PC-3 (cell line): Measurements from ENCODE around the gene KCNK6. TPM values are rescaled to one million over a fixed set of nuclear protein-coding genes. Genes with fewer than 3 reads are reported as not detected.

Experiments
- ATAC-seq: fragments of 200-7000 bp; cut with Tn5 transposase; 2 replicates; pipeline ENCODE4 v1.9.1; 2020; ENCODE audit warnings: mild to moderate bottlenecking, moderate library complexity
- BruUV-seq: library from RNA; stranded (reverse); fragments of 400-500 nt; replicated peaks from 2 replicates; lab custom pipeline; 2021; lab: Mats Ljungman, UMichigan
- CTCF ChIA-PET: fragments of 300-600 bp; sonication (Branson Sonifier 250); formaldehyde crosslinking; loops from one replicate; lab custom pipeline; 2022; ENCODE audit warnings: antibody characterized with exemption; lab: Charles Lee
- POLR2A ChIA-PET: fragments of 300-600 bp; sonication (Branson Sonifier 250); formaldehyde crosslinking; loops from one replicate; lab custom pipeline; 2022; ENCODE audit warnings: antibody characterized with exemption; ENCODE audit not compliant: unreplicated experiment; lab: Charles Lee
- DNase-seq: peaks from one replicate; pipeline ENCODE4 v3.0.0-alpha.2; 2015
- H2AFZ ChIP-seq: fragments of 300-600 bp; sonication (generic); 2 replicates; pipeline ENCODE4 v1.6.0; 2016; ENCODE audit warnings: antibody characterized with exemption, low read length
- H3F3A ChIP-seq: fragments of 300-600 bp; sonication (generic); one replicate; pipeline ENCODE4 v1.6.0; 2017; ENCODE audit warnings: antibody characterized with exemption, low read length, control low read depth, mild to moderate bottlenecking; ENCODE audit not compliant: unreplicated experiment
- H3K27ac ChIP-seq: fragments of 300-600 bp; sonication (generic); 2 replicates; pipeline ENCODE4 v1.5.1; 2016; ENCODE audit warnings: mild to moderate bottlenecking, low read length
- H3K27me3 ChIP-seq: fragments of 300-600 bp; sonication (generic); 2 replicates; pipeline ENCODE4 v1.6.1; 2016; ENCODE audit warnings: low read length, mixed read lengths
- H3K36me3 ChIP-seq: fragments of 300-600 bp; sonication (generic); 2 replicates; pipeline ENCODE4 v1.6.1; 2016; ENCODE audit warnings: low read depth, mixed run types, low read length, mixed read lengths
- H3K4me1 ChIP-seq: fragments of 300-600 bp; sonication (generic); 2 replicates; pipeline ENCODE4 v1.5.1; 2016; ENCODE audit warnings: low read length; ENCODE audit not compliant: insufficient read depth
- H3K4me2 ChIP-seq: fragments of 300-600 bp; sonication (generic); 2 replicates; pipeline ENCODE4 v1.6.0; 2016; ENCODE audit warnings: low read length
- H3K4me3 ChIP-seq: fragments of 300-600 bp; sonication (generic); 2 replicates; pipeline ENCODE4 v1.5.1; 2016; ENCODE audit warnings: mild to moderate bottlenecking, low read length, mixed read lengths
- H3K79me2 ChIP-seq: fragments of 300-600 bp; sonication (generic); 2 replicates; pipeline ENCODE4 v1.6.1; 2017; ENCODE audit warnings: low read length, mixed read lengths
- H3K9ac ChIP-seq: fragments of 300-600 bp; sonication (generic); 2 replicates; pipeline ENCODE4 v1.6.0; 2016; ENCODE audit warnings: mild to moderate bottlenecking, low read length
- H3K9me2 ChIP-seq: fragments of 300-600 bp; sonication (generic); replicated peaks from 2 replicates; pipeline ENCODE4 v1.6.1; 2016; ENCODE audit warnings: mixed run types, low read length, mixed read lengths
- H3K9me3 ChIP-seq: fragments of 300-600 bp; sonication (generic); 2 replicates; pipeline ENCODE4 v1.6.1; 2016; ENCODE audit warnings: low read length, mixed read lengths
- H4K20me1 ChIP-seq: fragments of 300-600 bp; sonication (generic); 2 replicates; pipeline ENCODE4 v1.6.1; 2016; ENCODE audit warnings: low read length, mixed read lengths
- EZH2 ChIP-seq: fragments of 300-600 bp; sonication (generic); IDR thresholded peaks from one replicate; pipeline ENCODE4 v1.6.1; 2017; ENCODE audit warnings: antibody characterized with exemption, mild to moderate bottlenecking, low read length; ENCODE audit not compliant: unreplicated experiment
- EZH2phosphoT487 ChIP-seq: fragments of 300-600 bp; sonication (generic); IDR thresholded peaks from 2 replicates; pipeline ENCODE4 v1.6.1; 2018; ENCODE audit warnings: mild to moderate bottlenecking, antibody characterized with exemption, low read length, borderline replicate concordance
- intact Hi-C: fragments of 100-400 bp; cut with micrococcal nuclease; formaldehyde crosslinking; loops from 2 replicates; pipeline ENCODE4 v1.9.0; 2023
- total RNA-seq: library from RNA; depleted of rRNA; stranded (reverse); fragments of >200 nt; gene quantifications from 2 replicates; pipeline ENCODE4 v1.2.3, GENCODE V29; 2014
- TF ChIP-seq, protein P1 (sequence below): fragments of 300-600 bp; sonication (generic); conservative IDR thresholded peaks from 2 replicates; pipeline ENCODE4 v1.5.1; 2017; ENCODE audit warnings: antibody characterized with exemption, low read depth, mild to moderate bottlenecking, low read length

KCNK6 gene
- total RNA-seq, 1 experiment from 2014 or later: 3.3 TPM

- Histone ChIP-seq H3K9ac (no peak overlapping the region), H3K4me1 (no peaks in the 10 kb centered on the region), H3K27me3 (no peaks in the 10 kb centered on the region), H3K9me2 (no peaks in the 10 kb centered on the region), H2AFZ (no peak overlapping the region), H3K4me3 (no peak overlapping the region), H3K27ac (no peak overlapping the region), H3K4me2 (no peak overlapping the region), H3F3A (no peaks in the 10 kb centered on the region), H3K79me2 (no peaks in the 10 kb centered on the region), H4K20me1 (no peaks in the 10 kb centered on the region), H3K9me3 (no peaks in the 10 kb centered on the region), H3K36me3 (no peaks in the 10 kb centered on the region)
- no TSS peak for BruUV-seq
- DNase-seq (no peak), ATAC-seq (no peak)
- TF ChIP-seq EZH2 (no peak), EZH2phosphoT487 (no peak)
- TF ChIP-seq, protein P1, sequence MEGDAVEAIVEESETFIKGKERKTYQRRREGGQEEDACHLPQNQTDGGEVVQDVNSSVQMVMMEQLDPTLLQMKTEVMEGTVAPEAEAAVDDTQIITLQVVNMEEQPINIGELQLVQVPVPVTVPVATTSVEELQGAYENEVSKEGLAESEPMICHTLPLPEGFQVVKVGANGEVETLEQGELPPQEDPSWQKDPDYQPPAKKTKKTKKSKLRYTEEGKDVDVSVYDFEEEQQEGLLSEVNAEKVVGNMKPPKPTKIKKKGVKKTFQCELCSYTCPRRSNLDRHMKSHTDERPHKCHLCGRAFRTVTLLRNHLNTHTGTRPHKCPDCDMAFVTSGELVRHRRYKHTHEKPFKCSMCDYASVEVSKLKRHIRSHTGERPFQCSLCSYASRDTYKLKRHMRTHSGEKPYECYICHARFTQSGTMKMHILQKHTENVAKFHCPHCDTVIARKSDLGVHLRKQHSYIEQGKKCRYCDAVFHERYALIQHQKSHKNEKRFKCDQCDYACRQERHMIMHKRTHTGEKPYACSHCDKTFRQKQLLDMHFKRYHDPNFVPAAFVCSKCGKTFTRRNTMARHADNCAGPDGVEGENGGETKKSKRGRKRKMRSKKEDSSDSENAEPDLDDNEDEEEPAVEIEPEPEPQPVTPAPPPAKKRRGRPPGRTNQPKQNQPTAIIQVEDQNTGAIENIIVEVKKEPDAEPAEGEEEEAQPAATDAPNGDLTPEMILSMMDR: no peak
- ChIA-PET POLR2A (no interaction called here), CTCF (no interaction called here)
- intact Hi-C loops: no loop called here
Measured at GRCh38 chr19:38331728-38332127, 12.1 kb downstream of the KCNK6 start.

- Histone ChIP-seq H3K9ac (no peak overlapping the region), H3K9me3 (no peaks in the 10 kb centered on the region), H3F3A (no peaks in the 10 kb centered on the region), H3K36me3 (no peaks in the 10 kb centered on the region), H3K4me2 (no peak overlapping the region), H3K9me2 (no peaks in the 10 kb centered on the region), H3K27me3 (no peaks in the 10 kb centered on the region), H3K4me3 (no peak overlapping the region), H3K79me2 (no peaks in the 10 kb centered on the region), H3K4me1 (peaks cover 4% of the 10 kb centered on the region; the same call in 1 of the 2 replicates), H3K27ac (no peak overlapping the region), H4K20me1 (no peaks in the 10 kb centered on the region), H2AFZ (no peak overlapping the region)
- intact Hi-C loops: no loop called here
- no TSS peak for BruUV-seq
- POLR2A ChIA-PET: no interaction called here
- ATAC-seq (no peak), DNase-seq (no peak)
- CTCF ChIA-PET: no interaction called here
- no peak for TF ChIP-seq EZH2
- no peak for TF ChIP-seq EZH2phosphoT487
- TF ChIP-seq, protein P1: no peak
Measured at GRCh38 chr19:38333245-38333644, 13.6 kb downstream of the KCNK6 start.

- no peaks in the 10 kb centered on the region for H3K79me2 ChIP-seq
- peaks cover 4% of the 10 kb centered on the region; the same call in 1 of the 2 replicates for H3K4me1 ChIP-seq
- peak overlapping the region; percentile 64 for H3K27ac ChIP-seq
- intact Hi-C loops: loop anchor here (1.0 to 5.0 kb wide), 4 partner anchors 31 to 93 kb away; partner anchors contain the start of genes C19orf33, GGN, PSMD8 and SPRED3
- H3K4me3 ChIP-seq: peak overlapping the region; percentile 91
- peak; percentile 93 for DNase-seq
- no peaks in the 10 kb centered on the region for H3K9me3 ChIP-seq
- H4K20me1 ChIP-seq: no peaks in the 10 kb centered on the region
- ChIA-PET POLR2A (no interaction called here), CTCF (interaction anchor here (0.6 to 0.7 kb wide), 4 partner anchors 48 to 528 kb away, joined by 3 to 8 read pairs (median 5); partner anchors contain the start of gene GGN)
- ATAC-seq: peak; percentile 75
- BruUV-seq: no TSS peak
- peak overlapping the region; percentile 98 for H3K4me2 ChIP-seq
- no peaks in the 10 kb centered on the region for H3F3A ChIP-seq
- TF ChIP-seq EZH2 (no peak), EZH2phosphoT487 (no peak)
- TF ChIP-seq, protein P1: no peak
- peak overlapping the region; percentile 72 for H3K9ac ChIP-seq
- no peaks in the 10 kb centered on the region for H3K9me2 ChIP-seq
- no peaks in the 10 kb centered on the region for H3K36me3 ChIP-seq
- H3K27me3 ChIP-seq: no peaks in the 10 kb centered on the region
- H2AFZ ChIP-seq: peak overlapping the region; percentile 96
Measured at GRCh38 chr19:38335949-38336637, 16.4 kb downstream of the KCNK6 start.
